Right renal pelvis (tissue), 4 donors: ENCODE results near the gene TANGO6. TPM values are rescaled to one million over a fixed set of nuclear protein-coding genes. Genes with fewer than 3 reads are reported as not detected.
"Not testable (repeated sequence)": the region's sequence is repeated elsewhere in the genome, so short reads cannot be mapped to it uniquely, and the experiment has no call there.

Experiments used
- DNase-seq, 4 donors: peaks; one replicate each; pipeline ENCODE4 v3.0.0-alpha.2; 2013; ENCODE audit warnings: low read depth in 4 of 4, low spot score in 3 of 4, missing footprints in 1 of 4
- polyA plus RNA-seq, 4 donors: library from polyadenylated mRNA; unstranded; fragments of 120-200 nt; gene quantifications; one replicate each; pipeline ENCODE4 v1.2.1, GENCODE V29; 2013; ENCODE audit not compliant: insufficient read length in 4 of 4

Gene TANGO6
- polyA plus RNA-seq, 4 donors: 6.1 to 8.0 (median 7.9) TPM

DNA sequence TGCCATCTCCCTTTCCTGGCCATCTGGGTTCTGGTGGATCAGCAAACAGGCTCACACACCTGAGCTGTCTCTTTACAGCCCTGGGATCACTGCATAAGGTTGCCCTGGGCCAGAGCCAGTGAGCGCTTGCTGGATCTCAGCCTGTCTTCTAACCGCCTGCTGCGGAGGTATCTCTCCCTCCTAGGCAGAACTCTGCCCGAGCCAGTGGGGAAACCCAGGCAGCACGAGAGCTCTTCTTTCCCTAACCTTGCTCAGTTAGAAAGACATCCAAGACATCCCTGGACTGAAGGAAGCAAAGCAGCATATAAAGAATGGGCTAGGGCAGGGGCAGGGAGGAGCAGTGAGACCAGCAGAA is 268.5 kb downstream of the TANGO6 start:
- no peak for DNase-seq

DNA sequence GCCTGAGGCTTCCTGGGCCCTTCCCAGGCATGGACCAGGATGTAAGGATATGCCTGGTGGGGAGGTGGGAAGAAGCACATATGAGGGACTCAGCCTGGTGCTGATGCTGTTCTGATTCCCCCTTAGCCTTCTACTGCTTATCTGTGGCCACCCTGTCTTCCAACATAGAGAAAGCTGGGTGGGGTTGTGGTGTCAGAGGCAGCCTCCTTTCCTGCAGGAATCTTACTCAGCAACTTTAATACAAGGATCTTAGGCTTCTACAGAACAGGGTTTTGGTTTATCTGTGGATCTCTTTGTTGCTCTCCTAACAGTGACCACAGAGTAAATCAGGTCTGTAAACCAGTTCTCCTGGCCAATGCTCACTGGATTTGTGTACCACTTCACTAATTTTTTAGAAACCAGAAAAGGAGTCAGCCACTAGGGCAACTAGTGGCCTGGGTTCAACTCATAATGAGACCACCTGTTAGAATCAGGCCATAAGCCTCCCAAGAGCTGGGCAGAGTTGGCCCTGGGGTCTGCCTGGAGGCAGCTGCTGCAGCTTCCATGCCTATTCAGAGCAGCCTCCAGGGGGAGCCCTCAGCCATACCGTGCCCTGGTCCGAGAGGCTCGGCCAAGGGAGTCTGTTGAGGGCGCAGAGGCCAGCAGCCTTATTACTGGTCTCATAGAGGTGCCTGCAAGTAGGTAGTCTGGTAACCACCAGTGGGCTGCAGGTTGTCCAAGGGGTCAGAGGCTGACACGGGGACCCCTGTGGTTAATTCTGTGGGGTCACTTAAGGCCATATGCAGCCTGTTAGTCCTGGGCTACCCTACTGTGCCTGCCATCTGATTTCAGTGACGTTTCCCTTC is 269.2 kb downstream of the TANGO6 start:
- DNase-seq: no peak

DNA sequence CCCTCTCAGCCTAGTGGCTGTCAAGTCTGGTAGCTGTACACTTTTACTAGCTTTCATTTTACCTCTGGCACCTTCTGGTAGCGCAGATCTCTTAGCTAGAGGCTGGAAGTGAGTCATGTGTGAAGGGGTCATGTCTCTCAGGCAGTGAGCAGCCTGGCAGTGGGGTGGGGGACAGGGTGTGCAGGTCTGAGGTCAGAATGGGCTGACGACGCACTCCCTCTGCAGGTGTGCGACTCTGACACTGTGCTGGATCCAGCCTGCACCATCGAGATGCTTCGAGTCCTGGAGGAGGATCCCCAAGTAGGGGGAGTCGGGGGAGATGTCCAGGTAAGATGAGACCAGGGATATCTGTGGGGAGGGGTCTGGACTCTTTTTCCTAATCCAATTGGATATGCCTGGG is 269.9 kb downstream of the TANGO6 start:
- DNase-seq: no peak

DNA sequence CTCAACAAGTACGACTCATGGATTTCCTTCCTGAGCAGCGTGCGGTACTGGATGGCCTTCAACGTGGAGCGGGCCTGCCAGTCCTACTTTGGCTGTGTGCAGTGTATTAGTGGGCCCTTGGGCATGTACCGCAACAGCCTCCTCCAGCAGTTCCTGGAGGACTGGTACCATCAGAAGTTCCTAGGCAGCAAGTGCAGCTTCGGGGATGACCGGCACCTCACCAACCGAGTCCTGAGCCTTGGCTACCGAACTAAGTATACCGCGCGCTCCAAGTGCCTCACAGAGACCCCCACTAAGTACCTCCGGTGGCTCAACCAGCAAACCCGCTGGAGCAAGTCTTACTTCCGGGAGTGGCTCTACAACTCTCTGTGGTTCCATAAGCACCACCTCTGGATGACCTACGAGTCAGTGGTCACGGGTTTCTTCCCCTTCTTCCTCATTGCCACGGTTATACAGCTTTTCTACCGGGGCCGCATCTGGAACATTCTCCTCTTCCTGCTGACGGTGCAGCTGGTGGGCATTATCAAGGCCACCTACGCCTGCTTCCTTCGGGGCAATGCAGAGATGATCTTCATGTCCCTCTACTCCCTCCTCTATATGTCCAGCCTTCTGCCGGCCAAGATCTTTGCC is 271.1 kb downstream of the TANGO6 start:
- DNase-seq: no peak

DNA sequence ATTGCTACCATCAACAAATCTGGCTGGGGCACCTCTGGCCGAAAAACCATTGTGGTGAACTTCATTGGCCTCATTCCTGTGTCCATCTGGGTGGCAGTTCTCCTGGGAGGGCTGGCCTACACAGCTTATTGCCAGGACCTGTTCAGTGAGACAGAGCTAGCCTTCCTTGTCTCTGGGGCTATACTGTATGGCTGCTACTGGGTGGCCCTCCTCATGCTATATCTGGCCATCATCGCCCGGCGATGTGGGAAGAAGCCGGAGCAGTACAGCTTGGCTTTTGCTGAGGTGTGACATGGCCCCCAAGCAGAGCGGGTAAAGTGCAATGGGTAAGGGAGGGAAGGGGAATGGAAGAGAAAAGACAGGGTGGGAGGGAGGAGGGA is 271.6 kb downstream of the TANGO6 start:
- no peak for DNase-seq

DNA sequence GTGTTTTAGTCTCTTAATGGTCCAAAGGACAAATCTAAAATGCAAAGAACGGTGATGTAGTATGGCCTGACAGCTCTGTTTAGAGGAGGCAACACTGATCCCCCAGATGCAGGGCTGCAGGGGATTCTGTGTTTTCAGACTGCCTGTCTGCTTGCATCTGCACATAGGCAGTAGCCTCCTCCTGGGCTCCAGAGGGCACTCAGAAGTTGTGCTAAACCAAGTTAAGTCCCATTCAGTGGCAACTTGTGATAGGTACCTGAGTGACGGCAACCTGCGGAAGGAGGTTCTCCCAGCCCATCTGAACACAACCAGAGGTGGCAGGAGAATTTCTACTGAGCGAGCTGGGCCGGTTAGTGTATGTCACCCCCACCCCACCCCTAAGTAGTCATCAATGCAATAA is 272.0 kb downstream of the TANGO6 start:
- DNase-seq: no peak

DNA sequence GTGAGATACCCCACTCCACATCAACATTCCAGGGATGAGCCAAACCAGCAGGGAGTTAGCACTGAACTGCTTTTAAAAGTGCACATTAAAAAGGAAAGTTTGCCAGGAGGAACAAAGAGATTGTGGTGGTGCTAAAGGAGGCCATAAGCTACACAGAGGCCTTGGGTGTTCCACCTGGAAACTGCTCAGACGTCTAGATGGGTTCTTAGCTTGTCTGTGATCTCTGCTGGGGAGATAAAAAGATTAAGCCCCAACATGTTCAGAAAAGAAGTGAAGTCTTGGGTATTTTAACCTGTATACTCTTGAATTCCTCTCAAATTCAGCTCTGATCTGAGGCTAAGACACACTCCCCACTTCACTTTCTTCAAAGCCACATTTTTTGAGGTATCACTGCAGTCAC is 272.5 kb downstream of the TANGO6 start:
- no peak for DNase-seq

DNA sequence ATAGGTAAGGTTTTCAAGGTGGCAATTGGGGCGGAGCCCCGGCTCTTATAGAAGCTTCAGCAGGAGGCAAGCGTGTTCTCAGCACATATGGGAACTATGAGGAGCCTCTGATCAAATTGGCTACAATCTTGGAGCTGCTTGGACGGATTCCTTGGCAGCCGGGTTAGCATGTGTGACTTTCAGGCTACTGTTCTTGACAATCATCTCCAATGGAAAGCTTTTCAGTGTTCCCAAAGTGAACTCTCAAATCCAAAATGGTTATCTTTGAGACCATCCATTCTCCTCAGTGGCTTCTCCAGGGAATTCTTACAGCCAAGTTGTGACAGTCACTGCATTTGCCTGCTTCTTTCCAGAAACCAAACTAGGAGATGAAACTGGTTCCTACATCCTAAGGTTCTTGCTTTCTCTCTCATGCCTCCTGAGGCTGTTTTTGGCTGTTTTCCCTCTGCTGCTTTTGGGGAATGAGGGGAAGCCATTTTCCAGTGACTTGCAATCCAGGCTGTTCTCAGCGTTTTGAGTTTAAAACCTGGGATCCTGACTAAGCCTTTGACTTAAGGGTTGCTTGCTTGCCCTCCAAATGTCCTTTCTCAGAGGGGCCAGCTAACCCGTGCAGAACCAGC is 273.0 kb downstream of the TANGO6 start:
- no peak for DNase-seq

DNA sequence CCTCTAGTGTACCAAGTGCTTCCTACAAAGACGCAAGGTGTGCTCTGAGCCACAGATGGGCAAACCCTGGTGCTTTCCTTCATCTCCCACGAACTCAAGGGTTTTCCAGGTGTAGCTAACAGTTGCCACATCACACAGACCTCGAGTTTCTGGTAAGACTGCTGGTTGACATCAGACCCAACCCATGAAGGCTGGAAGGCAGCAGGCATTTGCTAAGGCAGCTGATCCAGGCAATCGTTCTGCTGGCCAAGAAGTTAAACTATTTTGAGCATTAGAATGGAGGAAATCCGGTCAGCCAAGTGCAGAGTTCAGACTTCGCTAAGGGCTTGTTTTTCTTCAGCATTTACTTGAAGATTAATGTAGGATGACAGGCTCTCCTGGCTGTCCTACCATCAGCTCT is 273.6 kb downstream of the TANGO6 start:
- DNase-seq: no peak

DNA sequence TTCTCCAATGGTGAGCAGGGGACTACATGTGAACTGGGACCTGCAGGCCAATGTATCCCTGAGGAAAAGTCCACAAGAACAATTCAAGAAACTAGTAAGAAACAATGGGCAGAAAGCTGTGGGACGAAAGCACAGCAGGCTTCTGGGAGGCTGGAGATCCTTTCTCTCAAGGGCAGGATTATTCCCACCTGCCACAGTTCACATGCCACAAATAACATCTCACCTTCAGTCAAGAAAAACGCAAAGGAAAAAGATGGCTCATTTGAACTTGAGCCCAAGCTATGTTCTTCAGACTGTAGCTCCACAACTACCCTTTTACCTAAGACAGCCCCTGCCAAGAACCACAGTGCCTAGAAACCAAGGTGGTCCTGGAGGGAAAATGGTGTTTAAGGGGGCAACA is 275.1 kb downstream of the TANGO6 start:
- no peak for DNase-seq

DNA sequence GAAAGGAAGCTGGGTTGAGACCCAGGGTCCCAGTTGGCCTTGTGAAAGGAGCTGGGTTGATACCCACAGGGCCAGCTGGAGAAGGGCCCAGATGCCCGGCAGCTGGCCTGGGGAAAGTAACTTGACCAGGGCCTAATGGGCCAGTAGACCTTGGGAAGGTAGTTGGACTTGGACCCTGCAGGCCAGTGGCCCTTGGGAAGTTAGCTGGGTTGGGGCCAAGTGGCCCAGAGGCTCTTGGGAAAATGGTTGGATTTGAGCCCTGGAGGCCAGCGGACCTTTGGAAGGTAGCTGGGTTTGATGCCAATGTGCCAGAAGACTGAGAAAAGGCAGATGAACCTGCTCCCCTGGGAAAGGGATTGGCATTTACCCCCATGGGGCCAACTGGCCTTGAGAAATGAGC is 275.7 kb downstream of the TANGO6 start:
- no peak for DNase-seq

DNA sequence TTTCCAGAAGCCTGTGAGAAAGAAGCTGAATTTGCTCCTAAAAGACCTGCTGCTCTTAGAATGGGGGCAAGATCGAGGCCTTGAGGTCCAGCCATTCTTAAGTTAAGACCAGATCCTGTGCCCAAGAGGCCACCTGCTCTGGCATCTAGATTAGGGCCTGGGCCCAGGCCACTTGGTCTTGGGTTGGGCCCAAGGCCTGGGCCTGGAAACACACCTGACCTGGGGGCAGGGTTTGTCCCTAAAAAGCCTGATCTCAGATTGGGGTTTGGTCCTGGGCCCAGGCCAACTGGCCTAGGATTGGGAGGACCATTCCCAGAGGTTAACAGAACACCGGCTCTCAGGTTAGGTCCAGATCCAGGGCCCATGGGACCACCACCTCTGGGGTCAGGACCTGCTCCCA is 276.2 kb downstream of the TANGO6 start:
- no peak for DNase-seq

DNA sequence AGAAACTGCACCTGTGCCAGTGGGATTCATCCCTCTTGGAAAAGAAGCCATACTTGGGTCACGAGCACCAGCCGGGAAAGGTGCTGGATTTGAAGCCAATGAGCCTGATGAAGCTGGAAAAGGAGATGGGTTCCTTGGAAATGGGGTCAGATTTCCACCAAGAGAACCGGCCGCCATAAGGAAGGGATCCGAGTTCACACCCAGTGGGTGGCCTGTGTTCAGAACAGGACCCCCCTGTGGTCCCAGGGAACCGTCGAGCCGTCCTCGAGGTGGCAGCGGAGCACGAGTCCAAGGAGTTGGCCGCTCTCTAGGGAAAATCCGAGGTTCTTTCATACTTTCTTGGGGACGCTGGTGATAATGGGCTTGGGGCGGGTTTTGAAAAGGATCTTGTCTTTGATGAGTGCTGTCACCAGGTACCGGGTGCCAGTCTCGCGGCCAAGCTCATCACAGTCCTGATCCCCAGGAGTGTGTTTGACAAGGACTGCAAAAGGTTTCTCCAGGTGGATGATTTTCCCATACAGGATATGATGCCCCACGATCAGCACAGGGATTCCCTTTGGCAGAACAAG is 276.8 kb downstream of the TANGO6 start:
- DNase-seq: no peak

DNA sequence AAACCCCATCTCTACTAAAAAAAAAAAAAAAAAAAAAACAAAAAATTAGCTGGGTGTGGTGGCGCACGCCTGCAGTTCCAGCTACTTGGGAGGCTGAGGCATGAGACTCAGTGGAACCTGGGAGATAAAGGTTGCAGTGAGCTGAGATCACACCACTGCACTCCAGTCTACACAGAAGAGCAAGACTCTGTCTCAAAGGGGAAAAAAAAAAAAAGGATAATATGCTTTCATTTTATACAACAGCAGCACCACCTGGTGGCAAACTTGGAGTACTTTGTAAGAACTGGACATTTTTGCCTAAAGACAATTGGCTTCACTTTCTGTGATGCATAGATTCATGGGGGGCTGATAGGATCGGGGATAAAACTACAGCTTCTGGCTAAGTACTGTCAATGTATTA is 280.6 kb downstream of the TANGO6 start:
- no peak for DNase-seq

DNA sequence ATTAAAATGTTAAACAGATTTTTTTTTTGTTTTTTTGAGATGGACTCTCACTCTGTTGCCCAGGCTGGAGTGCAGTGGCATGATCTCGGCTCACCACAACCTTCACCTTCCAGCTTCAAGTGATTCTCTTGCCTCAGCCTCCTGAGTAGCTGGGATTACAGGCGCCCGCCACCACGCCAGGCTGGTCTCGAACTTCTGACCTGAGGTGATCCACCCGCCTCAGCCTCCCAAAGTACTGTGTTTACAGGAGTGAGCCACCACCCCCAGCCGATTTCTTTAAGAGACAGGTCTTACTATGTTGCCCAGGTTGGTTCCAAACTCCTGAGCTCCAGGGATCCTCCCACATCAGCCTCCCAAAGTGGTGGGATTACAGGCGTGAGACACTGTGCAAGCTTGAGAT is 281.1 kb downstream of the TANGO6 start:
- DNase-seq: not testable (repeated sequence)

DNA sequence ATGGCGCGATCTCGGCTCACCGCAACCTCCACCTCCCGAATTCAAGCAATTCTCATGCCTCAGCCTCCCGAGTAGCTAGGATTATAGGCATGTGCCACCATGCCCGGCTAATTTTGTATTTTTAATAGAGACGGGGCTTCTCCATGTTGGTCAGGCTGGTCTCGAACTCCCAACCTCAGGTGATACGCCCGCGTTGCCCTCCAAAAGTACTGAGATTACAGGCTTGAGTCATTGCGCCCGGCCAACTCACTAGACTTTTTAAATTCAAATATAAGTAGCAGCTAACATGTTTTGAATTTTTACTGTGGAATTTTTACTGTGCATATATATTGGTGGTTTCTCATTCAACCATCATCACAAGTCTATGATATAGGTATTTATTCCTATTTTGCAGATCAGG is 281.6 kb downstream of the TANGO6 start:
- not testable (repeated sequence) for DNase-seq

DNA sequence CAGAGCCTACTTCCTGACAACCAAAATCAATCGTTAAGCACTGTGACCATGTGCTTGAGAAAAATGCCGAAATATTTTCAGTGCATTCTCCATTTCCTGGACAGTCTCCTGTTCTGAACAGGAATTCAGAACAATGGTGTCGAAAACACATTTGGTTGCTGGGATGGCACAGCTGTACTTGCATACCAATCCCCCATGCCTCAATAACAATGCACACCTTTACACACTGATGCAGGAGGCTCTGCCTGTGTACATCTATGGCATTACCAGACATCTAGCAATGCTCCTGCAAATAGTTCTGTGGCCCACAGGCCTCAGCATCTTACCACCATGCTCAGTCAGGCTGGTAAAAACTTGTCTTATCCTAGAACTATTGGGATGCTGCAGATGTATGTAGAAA is 282.9 kb downstream of the TANGO6 start:
- DNase-seq: no peak

DNA sequence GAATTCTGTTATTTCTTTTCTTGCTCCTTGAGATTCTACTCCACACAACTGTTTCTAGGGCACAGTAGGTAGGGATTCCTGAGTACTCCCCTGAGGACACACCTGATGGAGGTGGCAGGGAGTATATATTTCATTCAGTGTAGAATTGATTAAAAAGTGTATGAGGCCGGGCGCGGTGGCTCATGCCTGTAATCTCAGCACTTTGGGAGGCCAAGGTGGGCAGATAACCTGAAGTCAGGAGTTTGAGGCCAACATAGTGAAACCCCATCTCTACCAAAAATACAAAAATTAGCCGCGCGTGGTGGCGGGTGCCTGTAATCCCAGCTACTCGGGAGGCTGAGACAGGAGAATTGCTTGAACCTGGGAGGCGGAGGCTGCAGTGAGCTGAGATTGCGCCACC is 283.5 kb downstream of the TANGO6 start:
- not testable (repeated sequence) for DNase-seq

DNA sequence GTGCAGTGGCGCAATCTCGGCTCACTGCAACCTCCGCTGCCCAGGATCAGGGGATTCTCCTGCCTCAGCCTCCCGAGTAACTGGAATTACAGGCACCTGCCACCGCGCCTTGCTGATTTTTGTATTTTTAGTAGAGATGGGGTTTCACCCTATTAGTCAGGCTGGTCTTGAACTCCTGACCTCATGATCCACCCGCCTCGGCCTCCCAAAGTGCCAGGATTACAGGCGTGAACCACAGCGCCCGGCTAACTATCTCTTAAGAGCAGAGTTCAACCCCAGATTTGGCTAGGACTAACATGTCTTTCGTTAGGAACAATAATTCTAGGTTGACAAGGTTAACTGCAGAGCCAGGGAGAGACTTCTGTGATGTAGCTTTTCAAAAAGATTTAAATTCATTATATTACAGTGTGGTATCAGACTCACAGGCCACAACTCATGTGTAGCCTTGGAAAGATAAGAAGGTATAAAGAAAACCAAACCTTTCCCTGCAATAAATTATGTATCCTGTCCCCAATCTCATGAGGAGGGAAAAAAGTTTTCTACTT is 284.7 kb downstream of the TANGO6 start:
- DNase-seq: no peak

DNA sequence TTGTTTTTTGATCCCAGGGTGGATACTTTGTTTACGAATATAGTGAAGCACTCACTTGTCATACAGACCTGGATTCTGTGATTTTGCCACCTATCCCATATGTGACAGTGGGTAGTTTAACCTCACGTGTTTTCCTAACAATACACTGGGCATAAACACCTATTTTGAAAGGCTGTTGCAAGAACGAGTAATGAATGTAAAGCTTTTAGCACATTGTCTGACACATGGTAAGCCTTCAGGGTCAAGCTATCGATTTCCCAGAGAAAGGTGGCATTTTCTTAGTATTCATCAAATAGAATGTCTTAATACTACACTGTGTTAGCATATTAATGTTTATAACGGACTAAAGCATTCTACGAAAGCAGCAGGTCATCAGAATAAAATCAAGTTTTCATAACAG is 287.1 kb downstream of the TANGO6 start:
- DNase-seq: no peak

DNA sequence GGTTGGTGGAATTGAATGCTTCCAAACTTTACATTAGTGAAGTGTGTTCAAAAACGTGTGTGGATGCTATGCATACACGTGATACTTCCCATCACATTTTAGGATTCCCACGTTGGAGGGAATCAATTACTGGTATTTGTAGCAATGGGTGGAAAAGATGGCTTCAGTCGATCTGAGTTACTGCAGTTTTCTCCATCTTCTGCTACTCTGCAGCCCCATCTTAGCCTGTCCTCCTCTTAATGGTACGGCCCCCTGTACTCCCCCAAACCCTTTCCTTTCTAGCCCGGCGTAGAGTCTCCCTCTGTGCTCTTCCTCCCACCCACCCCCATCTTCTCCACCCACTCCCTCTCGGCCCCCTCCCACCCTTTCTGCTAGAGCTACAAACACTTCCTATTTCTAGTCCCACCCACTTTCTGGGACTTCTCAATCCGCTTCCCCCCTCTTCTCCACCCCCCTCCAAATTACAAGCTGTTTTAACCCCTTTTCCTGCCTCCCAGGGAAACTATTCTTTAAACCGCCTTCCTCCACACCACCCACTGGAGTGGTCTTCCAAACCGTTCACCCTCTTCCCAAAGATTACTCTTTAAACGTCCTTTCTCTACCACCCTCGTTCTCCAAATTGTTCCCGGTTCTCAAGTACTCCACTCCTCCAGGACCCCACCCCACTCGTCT is 288.0 kb downstream of the TANGO6 start:
- DNase-seq: no peak
